GM12878 (cell line): ENCODE data around the gene TECTA. TPM values are rescaled to one million over a fixed set of nuclear protein-coding genes. Genes with fewer than 3 reads are reported as not detected.

Experiments used
- ATAC-seq: fragments of 200-7000 bp; cut with Tn5 transposase; 3 replicates; pipeline ENCODE4 v1.9.1; 2020; ENCODE audit warnings: mild to moderate bottlenecking, moderate library complexity
- BruUV-seq: library from RNA; stranded (reverse); fragments of 400-500 nt; replicated peaks from 2 replicates; lab custom pipeline; 2021; lab: Mats Ljungman, UMichigan
- CTCF ChIA-PET: fragments of 300-600 bp; sonication (Branson Sonifier 250); formaldehyde crosslinking; extraction: SDS; loops from one replicate; lab custom pipeline; 2021; ENCODE audit warnings: inconsistent platforms; lab: Yijun Ruan, JAX
- POLR2A ChIA-PET: fragments of 350-600 bp; formaldehyde crosslinking; extraction: SDS; loops from one replicate; lab custom pipeline; 2021; ENCODE audit warnings: inconsistent platforms; lab: Charles Lee
- RAD21 ChIA-PET: fragments of 300-600 bp; sonication (Branson Sonifier 250); formaldehyde crosslinking; loops from one replicate; lab custom pipeline; 2023; ENCODE audit warnings: antibody characterized with exemption; ENCODE audit not compliant: unreplicated experiment; lab: Charles Lee
- SMC1A ChIA-PET: fragments of 300-600 bp; sonication (Branson Sonifier 250); formaldehyde crosslinking; loops from one replicate; lab custom pipeline; 2023; ENCODE audit not compliant: unreplicated experiment, uncharacterized antibody; lab: Charles Lee
- DNase-seq: peaks from one replicate; pipeline ENCODE4 v3.0.0-alpha.2; 2011; ENCODE audit warnings: low read depth, low spot score
- FAIRE-seq: peaks from 3 replicates; lab custom pipeline; 2011; peaks lifted over from hg19 to GRCh38; lab: Jason Lieb, UNC
- H2AFZ ChIP-seq: 2 replicates; pipeline ENCODE4 v1.6.0; 2011; ENCODE audit warnings: low read depth, low read length, control low read depth; ENCODE audit not compliant: control insufficient read depth
- H3K27ac ChIP-seq: 2 replicates; pipeline ENCODE4 v1.5.1; 2011; ENCODE audit warnings: control low read depth; ENCODE audit not compliant: control insufficient read depth, insufficient read depth
- H3K27me3 ChIP-seq, 2 experiments: replicated peaks in 1 of 2; 2 replicates each; pipeline versions ENCODE4 v1.6.0 to v1.6.1; 2011; ENCODE audit warnings: low read length in 1 of 2; ENCODE audit not compliant: control insufficient read depth in 2 of 2, insufficient read depth in 2 of 2
- H3K36me3 ChIP-seq, 2 experiments: 2 replicates each; pipeline ENCODE4 v1.5.1; 2011; ENCODE audit warnings: low read length in 1 of 2; ENCODE audit not compliant: control insufficient read depth in 2 of 2, insufficient read depth in 2 of 2
- H3K4me1 ChIP-seq: 2 replicates; pipeline ENCODE4 v1.6.1; 2011; ENCODE audit warnings: mild to moderate bottlenecking, low read length, moderate library complexity, mixed read lengths; ENCODE audit not compliant: control insufficient read depth, insufficient read depth
- H3K4me2 ChIP-seq: 2 replicates; pipeline ENCODE4 v1.6.0; 2011; ENCODE audit warnings: control low read depth; ENCODE audit not compliant: control insufficient read depth, insufficient read depth
- H3K4me3 ChIP-seq: fragments of 200-600 bp; sonication (generic); 2 replicates; pipeline ENCODE4 v1.5.1; 2016
- H3K79me2 ChIP-seq: 2 replicates; pipeline ENCODE4 v1.6.0; 2011; ENCODE audit warnings: low read length; ENCODE audit not compliant: control insufficient read depth, insufficient read depth
- H3K9ac ChIP-seq: 2 replicates; pipeline ENCODE4 v1.8.0; 2011; ENCODE audit warnings: low read length, control low read depth, mixed read lengths; ENCODE audit not compliant: control insufficient read depth, insufficient read depth
- H3K9me3 ChIP-seq: replicated peaks from 3 replicates; pipeline ENCODE4 v1.5.1; 2011; ENCODE audit warnings: mild to moderate bottlenecking, low read length; ENCODE audit not compliant: control insufficient read depth, insufficient read depth
- H4K20me1 ChIP-seq: 2 replicates; pipeline ENCODE4 v1.6.0; 2011; ENCODE audit not compliant: control insufficient read depth, insufficient read depth
- ATF7 ChIP-seq: fragments of 450-650 bp; IDR thresholded peaks from 2 replicates; pipeline ENCODE4 v1.6.1; 2016; ENCODE audit warnings: low read depth, mild to moderate bottlenecking
- EGR1 ChIP-seq, 2 experiments: IDR thresholded peaks; 1 replicate in 1 of 2; 2 replicates in 1 of 2; pipeline ENCODE4 v1.6.1; 2011 to 2012; ENCODE audit warnings: low read depth in 2 of 2, low read length in 2 of 2, borderline replicate concordance in 1 of 2, mild to moderate bottlenecking in 1 of 2, moderate library complexity in 1 of 2
- HDAC6 ChIP-seq: fragments of 200-600 bp; sonication (generic); IDR thresholded peaks from one replicate; pipeline ENCODE4 v1.8.0; 2017; ENCODE audit warnings: antibody characterized with exemption; ENCODE audit not compliant: unreplicated experiment
- IRF4 ChIP-seq: IDR thresholded peaks from 2 replicates; pipeline ENCODE4 v1.6.1; 2011; ENCODE audit warnings: low read depth, low read length
- POLR2AphosphoS5 ChIP-seq: IDR thresholded peaks from 2 replicates; pipeline ENCODE4 v1.6.1; 2011; ENCODE audit warnings: mild to moderate bottlenecking, low read length, inconsistent platforms
- SIX5 ChIP-seq: IDR thresholded peaks from 2 replicates; pipeline ENCODE4 v1.6.1; 2011; ENCODE audit warnings: mild to moderate bottlenecking, low read depth, low read length, moderate library complexity; ENCODE audit not compliant: severe bottlenecking
- SMARCA5 ChIP-seq: fragments of 450-650 bp; IDR thresholded peaks from 2 replicates; pipeline ENCODE4 v1.6.1; 2017; ENCODE audit warnings: mild to moderate bottlenecking
- SPI1 ChIP-seq: IDR thresholded peaks from 2 replicates; pipeline ENCODE4 v1.6.1; 2011; ENCODE audit warnings: low read depth, mild to moderate bottlenecking, low read length, moderate library complexity, borderline replicate concordance; ENCODE audit not compliant: insufficient read depth
- YBX1 ChIP-seq: fragments of 450-650 bp; IDR thresholded peaks from 2 replicates; pipeline ENCODE4 v1.6.1; 2016; ENCODE audit warnings: antibody characterized with exemption
- ZNF24 ChIP-seq: fragments of 450-650 bp; IDR thresholded peaks from 2 replicates; pipeline ENCODE4 v1.6.1; 2017; ENCODE audit warnings: antibody characterized with exemption, mild to moderate bottlenecking
- ZNF274 ChIP-seq: IDR thresholded peaks from one replicate; pipeline ENCODE4 v1.8.0; 2011; ENCODE audit not compliant: insufficient read length, insufficient read depth
- ZNF687 ChIP-seq: fragments of 450-650 bp; IDR thresholded peaks from 2 replicates; pipeline ENCODE4 v1.6.1; 2017; ENCODE audit warnings: mild to moderate bottlenecking, moderate library complexity
- ZZZ3 ChIP-seq: IDR thresholded peaks from 2 replicates; pipeline ENCODE4 v1.6.1; 2011; ENCODE audit warnings: low read depth; ENCODE audit not compliant: control insufficient read depth, insufficient read length
- WGBS: methylation state at CpG from one replicate; pipeline ENCODE4 v1.1.6; 2016; ENCODE audit warnings: low lambda C conversion rate; ENCODE audit not compliant: insufficient replicate concordance, insufficient coverage; ENCODE audit errors: missing lambda C conversion rate; 5-methylcytosine and 5-hydroxymethylcytosine counted together
- in situ Hi-C: fragments of 300-500 bp; cut with MboI; formaldehyde crosslinking; loops from 9 replicates; pipeline ENCODE4 v1.14.3; 2018; ENCODE audit warnings: mixed read lengths
- intact Hi-C: fragments of 100-400 bp; cut with micrococcal nuclease; formaldehyde crosslinking; loops from one replicate; pipeline ENCODE4 v1.14.2; 2022; ENCODE audit not compliant: unreplicated experiment
- polyA plus RNA-seq, 11 experiments: library from polyadenylated mRNA; depleted of rRNA in 4 of 11; unstranded in 6 of 11; stranded (reverse) in 5 of 11; fragments of >200 nt; fragmentation: Nextera tagmentation in 4 of 11; fragmentation: Illumina TruSeq in 1 of 11; extraction: Ambion mirVana in 4 of 11; extraction: Trizol in 1 of 11; gene quantifications; 1 replicate in 1 of 11; 2 replicates in 10 of 11; pipeline versions ENCODE4 v1.2.1 to v1.2.3, GENCODE V29; 2011 to 2016; ENCODE audit warnings: inconsistent platforms in 2 of 11, missing spikeins in 2 of 11, low read depth in 1 of 11
- total RNA-seq, 4 experiments: library from RNA; depleted of rRNA in 3 of 4; stranded (reverse); fragments of >200 nt in 3 of 4; fragmentation: Illumina TruSeq in 1 of 4; extraction: Trizol in 1 of 4; gene quantifications; 2 replicates each; pipeline versions ENCODE4 v1.2.1 to v1.2.3, GENCODE V29; 2013 to 2021
- TF ChIP-seq, protein P1 (sequence below): fragments of 450-650 bp; IDR thresholded peaks from 2 replicates; pipeline ENCODE4 v1.6.1; 2014; ENCODE audit warnings: mild to moderate bottlenecking
- TF ChIP-seq, protein P2 (sequence below): fragments of 450-650 bp; formaldehyde crosslinking; IDR thresholded peaks from 2 replicates; pipeline ENCODE4 v1.5.0; 2022; ENCODE audit warnings: mild to moderate bottlenecking, missing genetic modification characterization

Gene TECTA
- total and polyA plus RNA-seq, 10 of the 15 experiments (the other 5 are each of a cell fraction or from before 2014, with no cell fraction given), result under 0.01 to 0.14 (median 0.05) TPM; not detected in 1

GRCh38 chr11:121123496-121124069 lies 22.5 kb downstream of the TECTA start (continued):
- TF ChIP-seq ATF7 (no peak), YBX1 (no peak), ZNF274 (no peak), IRF4 (no peak), EGR1 (IDR thresholded peaks at IDR 0.05; ENCODE audit: borderline replicate concordance in 1 of 2, low read depth in 2 of 2, low read length in 2 of 2) (no peak), ZNF24 (no peak), POLR2AphosphoS5 (no peak), SMARCA5 (no peak)
- TF ChIP-seq, protein P1, sequence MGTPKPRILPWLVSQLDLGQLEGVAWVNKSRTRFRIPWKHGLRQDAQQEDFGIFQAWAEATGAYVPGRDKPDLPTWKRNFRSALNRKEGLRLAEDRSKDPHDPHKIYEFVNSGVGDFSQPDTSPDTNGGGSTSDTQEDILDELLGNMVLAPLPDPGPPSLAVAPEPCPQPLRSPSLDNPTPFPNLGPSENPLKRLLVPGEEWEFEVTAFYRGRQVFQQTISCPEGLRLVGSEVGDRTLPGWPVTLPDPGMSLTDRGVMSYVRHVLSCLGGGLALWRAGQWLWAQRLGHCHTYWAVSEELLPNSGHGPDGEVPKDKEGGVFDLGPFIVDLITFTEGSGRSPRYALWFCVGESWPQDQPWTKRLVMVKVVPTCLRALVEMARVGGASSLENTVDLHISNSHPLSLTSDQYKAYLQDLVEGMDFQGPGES, result no peak

- 84% methylated on average over 30 of the region's 30 CpGs for WGBS
- no peak for TF ChIP-seq ZNF687
- TF ChIP-seq, protein P2, sequence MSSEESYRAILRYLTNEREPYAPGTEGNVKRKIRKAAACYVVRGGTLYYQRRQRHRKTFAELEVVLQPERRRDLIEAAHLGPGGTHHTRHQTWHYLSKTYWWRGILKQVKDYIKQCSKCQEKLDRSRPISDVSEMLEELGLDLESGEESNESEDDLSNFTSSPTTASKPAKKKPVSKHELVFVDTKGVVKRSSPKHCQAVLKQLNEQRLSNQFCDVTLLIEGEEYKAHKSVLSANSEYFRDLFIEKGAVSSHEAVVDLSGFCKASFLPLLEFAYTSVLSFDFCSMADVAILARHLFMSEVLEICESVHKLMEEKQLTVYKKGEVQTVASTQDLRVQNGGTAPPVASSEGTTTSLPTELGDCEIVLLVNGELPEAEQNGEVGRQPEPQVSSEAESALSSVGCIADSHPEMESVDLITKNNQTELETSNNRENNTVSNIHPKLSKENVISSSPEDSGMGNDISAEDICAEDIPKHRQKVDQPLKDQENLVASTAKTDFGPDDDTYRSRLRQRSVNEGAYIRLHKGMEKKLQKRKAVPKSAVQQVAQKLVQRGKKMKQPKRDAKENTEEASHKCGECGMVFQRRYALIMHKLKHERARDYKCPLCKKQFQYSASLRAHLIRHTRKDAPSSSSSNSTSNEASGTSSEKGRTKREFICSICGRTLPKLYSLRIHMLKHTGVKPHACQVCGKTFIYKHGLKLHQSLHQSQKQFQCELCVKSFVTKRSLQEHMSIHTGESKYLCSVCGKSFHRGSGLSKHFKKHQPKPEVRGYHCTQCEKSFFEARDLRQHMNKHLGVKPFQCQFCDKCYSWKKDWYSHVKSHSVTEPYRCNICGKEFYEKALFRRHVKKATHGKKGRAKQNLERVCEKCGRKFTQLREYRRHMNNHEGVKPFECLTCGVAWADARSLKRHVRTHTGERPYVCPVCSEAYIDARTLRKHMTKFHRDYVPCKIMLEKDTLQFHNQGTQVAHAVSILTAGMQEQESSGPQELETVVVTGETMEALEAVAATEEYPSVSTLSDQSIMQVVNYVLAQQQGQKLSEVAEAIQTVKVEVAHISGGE (CRISPR knock-in tag), result no peak
- TF ChIP-seq ZZZ3, result no peak
- TF ChIP-seq SPI1, result no peak
- no peak for TF ChIP-seq SIX5
- TF ChIP-seq HDAC6, result no peak
These were observed 26.8 kb downstream of the TECTA start for GRCh38 chr11:121127809-121128208.

More at GRCh38 chr11:121127809-121128208, 26.8 kb downstream of the TECTA start:
- intact Hi-C loops (no loop called here), in situ Hi-C loops (no loop called here)
- CTCF ChIA-PET, result no interaction called here
- H3K9me3 ChIP-seq, result peaks cover 4% of the 10 kb centered on the region; the same call in 2 of the 3 replicates
- no peak for FAIRE-seq
- SMC1A ChIA-PET, result interaction anchor here (1.5 kb wide), 1 partner anchor 192 kb away, joined by 5 read pairs; no protein-coding TSS in a partner anchor
- no peak overlapping the region for H3K27ac ChIP-seq
- no peak overlapping the region for H2AFZ ChIP-seq
- no TSS peak for BruUV-seq
- DNase-seq, result no peak
- no peaks in the 10 kb centered on the region for H3K36me3 ChIP-seq
- no peak overlapping the region for H3K9ac ChIP-seq
- ATAC-seq, result no peak
- RAD21 ChIA-PET, result no interaction called here
- H3K4me1 ChIP-seq, result no peaks in the 10 kb centered on the region
- no peaks in the 10 kb centered on the region; a peak in 2 of 4 replicates for H3K27me3 ChIP-seq
- H4K20me1 ChIP-seq, result no peaks in the 10 kb centered on the region; the same call in 1 of the 2 replicates
- no peak overlapping the region for H3K4me3 ChIP-seq
- no peak overlapping the region for H3K4me2 ChIP-seq
- POLR2A ChIA-PET, result no interaction called here
- no peaks in the 10 kb centered on the region for H3K79me2 ChIP-seq
